ENCODE data around the gene ALAS1.

ALAS1 gene

DNA sequence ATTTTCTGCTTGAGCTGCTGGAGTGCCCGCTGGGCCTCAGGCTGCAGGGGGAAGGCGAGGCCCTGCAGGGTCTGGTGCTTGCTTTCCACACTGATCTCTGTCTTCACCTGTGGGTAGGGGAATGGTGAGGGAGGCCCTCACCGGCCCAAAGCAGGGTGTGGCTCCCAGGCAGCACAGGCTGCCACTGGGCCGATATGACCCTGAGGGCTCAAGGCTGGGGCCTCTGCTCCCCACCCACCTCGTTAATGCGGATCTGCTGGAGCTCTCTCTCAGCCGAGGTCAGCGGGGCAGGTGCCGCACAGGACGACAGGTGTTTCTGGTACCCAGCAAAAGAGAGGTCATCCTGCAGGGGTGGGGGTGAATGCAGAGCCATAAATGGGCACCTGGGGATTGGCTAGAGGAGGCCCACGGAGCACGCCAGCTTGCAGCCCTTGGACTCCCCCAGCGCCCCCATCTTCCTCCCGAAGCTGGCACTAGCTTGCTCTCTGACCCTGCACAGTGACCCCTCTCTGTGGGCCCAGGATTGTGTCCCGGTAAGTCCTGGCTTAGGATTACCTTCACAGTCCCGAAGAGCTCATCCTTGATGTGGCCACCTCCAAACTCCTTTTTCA lies 33.0 kb downstream of the ALAS1 start:
- no peak overlapping the region for H3K27ac ChIP-seq (replicated peaks)
- DNase-seq (ENCODE audit: low read depth in 1 of 2, low spot score in 1 of 2), result no peak
- TF ChIP-seq SPI1 (IDR thresholded peaks at IDR 0.05; ENCODE audit: borderline replicate concordance, low read depth), result no peak
- TF ChIP-seq POLR2AphosphoS5 (IDR thresholded peaks at IDR 0.05; ENCODE audit: low read depth), result no peak
- TF ChIP-seq GABPA (IDR thresholded peaks at IDR 0.05; ENCODE audit: low read depth), result no peak
- TF ChIP-seq, protein P1, sequence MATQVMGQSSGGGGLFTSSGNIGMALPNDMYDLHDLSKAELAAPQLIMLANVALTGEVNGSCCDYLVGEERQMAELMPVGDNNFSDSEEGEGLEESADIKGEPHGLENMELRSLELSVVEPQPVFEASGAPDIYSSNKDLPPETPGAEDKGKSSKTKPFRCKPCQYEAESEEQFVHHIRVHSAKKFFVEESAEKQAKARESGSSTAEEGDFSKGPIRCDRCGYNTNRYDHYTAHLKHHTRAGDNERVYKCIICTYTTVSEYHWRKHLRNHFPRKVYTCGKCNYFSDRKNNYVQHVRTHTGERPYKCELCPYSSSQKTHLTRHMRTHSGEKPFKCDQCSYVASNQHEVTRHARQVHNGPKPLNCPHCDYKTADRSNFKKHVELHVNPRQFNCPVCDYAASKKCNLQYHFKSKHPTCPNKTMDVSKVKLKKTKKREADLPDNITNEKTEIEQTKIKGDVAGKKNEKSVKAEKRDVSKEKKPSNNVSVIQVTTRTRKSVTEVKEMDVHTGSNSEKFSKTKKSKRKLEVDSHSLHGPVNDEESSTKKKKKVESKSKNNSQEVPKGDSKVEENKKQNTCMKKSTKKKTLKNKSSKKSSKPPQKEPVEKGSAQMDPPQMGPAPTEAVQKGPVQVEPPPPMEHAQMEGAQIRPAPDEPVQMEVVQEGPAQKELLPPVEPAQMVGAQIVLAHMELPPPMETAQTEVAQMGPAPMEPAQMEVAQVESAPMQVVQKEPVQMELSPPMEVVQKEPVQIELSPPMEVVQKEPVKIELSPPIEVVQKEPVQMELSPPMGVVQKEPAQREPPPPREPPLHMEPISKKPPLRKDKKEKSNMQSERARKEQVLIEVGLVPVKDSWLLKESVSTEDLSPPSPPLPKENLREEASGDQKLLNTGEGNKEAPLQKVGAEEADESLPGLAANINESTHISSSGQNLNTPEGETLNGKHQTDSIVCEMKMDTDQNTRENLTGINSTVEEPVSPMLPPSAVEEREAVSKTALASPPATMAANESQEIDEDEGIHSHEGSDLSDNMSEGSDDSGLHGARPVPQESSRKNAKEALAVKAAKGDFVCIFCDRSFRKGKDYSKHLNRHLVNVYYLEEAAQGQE (IDR thresholded peaks at IDR 0.05; ENCODE audit: insufficient replicate concordance, low read depth), result no peak
- TF ChIP-seq, protein P2, sequence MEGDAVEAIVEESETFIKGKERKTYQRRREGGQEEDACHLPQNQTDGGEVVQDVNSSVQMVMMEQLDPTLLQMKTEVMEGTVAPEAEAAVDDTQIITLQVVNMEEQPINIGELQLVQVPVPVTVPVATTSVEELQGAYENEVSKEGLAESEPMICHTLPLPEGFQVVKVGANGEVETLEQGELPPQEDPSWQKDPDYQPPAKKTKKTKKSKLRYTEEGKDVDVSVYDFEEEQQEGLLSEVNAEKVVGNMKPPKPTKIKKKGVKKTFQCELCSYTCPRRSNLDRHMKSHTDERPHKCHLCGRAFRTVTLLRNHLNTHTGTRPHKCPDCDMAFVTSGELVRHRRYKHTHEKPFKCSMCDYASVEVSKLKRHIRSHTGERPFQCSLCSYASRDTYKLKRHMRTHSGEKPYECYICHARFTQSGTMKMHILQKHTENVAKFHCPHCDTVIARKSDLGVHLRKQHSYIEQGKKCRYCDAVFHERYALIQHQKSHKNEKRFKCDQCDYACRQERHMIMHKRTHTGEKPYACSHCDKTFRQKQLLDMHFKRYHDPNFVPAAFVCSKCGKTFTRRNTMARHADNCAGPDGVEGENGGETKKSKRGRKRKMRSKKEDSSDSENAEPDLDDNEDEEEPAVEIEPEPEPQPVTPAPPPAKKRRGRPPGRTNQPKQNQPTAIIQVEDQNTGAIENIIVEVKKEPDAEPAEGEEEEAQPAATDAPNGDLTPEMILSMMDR (IDR thresholded peaks at IDR 0.05; ENCODE audit: insufficient read depth, low read length), result no peak
- H3K4me3 ChIP-seq (replicated peaks; ENCODE audit: insufficient read depth, low read length), result no peak overlapping the region
- no peaks in the 10 kb centered on the region for H3K27me3 ChIP-seq (ENCODE audit: insufficient read depth, poor library complexity, severe bottlenecking)

DNA sequence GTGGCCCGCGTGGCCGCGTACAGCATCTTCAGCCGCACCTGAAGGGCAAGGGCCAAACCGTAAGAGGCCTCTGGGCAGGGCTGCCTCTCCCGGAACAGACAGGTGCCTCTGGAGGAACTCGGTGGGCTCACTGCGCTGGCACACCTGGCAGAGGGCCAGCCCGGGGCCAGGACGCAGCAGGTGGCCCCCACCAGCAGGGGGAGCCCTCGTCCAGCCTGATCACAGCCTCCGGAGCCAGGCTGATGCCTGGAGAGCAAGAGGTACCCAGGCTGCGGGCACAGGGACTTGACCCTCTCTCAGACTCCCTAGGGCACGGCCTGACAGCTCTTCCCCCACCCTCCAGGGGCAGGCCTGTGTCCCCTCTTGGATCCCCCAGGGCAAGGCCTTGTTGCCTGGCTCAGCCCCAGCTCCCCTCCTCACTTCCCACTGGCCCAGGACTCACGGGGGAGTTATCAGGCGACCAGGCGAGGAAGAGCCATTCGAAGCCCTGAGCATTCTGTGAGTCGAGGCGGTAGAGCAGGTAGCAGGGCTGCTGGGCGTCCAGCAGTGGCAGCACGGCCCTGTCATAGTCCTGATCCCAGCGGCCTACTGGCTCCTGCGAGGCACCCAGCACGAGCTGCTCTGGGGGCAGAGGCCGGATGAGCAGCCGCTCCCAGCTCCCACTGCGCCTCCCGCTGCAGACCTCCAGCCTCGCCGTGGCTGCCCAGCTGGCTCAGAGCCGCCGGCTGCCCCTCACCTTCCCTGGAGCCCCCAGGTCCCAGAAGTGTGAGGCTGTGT lies 33.7 kb downstream of the ALAS1 start:
- Histone ChIP-seq H3K27me3 (ENCODE audit: insufficient read depth, poor library complexity, severe bottlenecking) (no peaks in the 10 kb centered on the region), H3K4me3 (replicated peaks; ENCODE audit: insufficient read depth, low read length) (no peak overlapping the region), H3K27ac (replicated peaks) (no peak overlapping the region)
- peak in 1 of 2 experiments; percentile 81 for DNase-seq (ENCODE audit: low read depth in 1 of 2, low spot score in 1 of 2)
- TF ChIP-seq POLR2AphosphoS5 (IDR thresholded peaks at IDR 0.05; ENCODE audit: low read depth), result peak; percentile 78
- TF ChIP-seq, protein P2 (IDR thresholded peaks at IDR 0.05; ENCODE audit: insufficient read depth, low read length), result peak; percentile 92
- TF ChIP-seq, protein P1 (IDR thresholded peaks at IDR 0.05; ENCODE audit: insufficient replicate concordance, low read depth), result no peak
- no peak for TF ChIP-seq SPI1 (IDR thresholded peaks at IDR 0.05; ENCODE audit: borderline replicate concordance, low read depth)
- TF ChIP-seq GABPA (IDR thresholded peaks at IDR 0.05; ENCODE audit: low read depth), result no peak

DNA sequence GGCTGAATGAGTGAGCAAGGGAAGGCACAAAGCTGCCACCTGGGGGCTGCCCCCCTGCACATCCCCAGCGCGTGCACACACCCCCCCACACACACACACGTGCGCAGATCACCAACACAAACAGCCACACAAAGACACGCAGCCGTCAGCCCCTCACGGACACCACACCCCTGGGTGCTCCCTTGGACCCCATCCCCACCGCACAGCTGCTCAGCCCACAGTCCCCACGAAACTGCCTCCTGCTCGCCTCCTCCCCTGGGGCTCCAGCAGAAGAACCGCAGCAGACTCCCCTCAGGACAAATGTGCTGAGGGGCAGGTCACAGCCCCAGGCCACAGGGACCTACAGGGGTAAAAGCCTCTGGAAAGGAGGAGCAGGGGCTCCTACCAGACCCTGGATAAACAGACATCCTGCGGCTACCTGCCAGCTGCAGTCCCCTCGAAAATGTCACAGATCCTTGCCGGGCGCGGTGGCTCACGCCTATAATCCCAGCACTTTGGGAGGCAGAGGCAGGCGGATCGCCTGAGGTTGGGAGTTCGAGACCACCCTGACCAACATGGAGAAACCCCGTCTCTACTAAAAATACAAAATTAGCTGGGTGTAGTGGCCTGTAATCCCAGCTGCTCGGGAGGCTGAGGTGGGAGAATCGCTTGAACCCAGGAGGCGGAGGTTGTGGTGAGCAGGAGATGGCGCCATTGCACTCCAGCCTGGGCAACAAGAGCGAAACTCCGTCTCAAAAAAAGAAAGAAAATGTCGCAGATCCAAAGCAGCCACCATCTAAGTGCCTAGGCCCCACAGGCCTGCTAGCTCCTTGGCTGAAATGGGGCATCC lies 34.5 kb downstream of the ALAS1 start:
- TF ChIP-seq, protein P2 (IDR thresholded peaks at IDR 0.05; ENCODE audit: insufficient read depth, low read length), result no peak
- TF ChIP-seq SPI1 (IDR thresholded peaks at IDR 0.05; ENCODE audit: borderline replicate concordance, low read depth) (no peak), POLR2AphosphoS5 (IDR thresholded peaks at IDR 0.05; ENCODE audit: low read depth) (no peak), GABPA (IDR thresholded peaks at IDR 0.05; ENCODE audit: low read depth) (no peak)
- TF ChIP-seq, protein P1 (IDR thresholded peaks at IDR 0.05; ENCODE audit: insufficient replicate concordance, low read depth), result no peak
- DNase-seq (ENCODE audit: low read depth in 1 of 2, low spot score in 1 of 2), result no peak
- Histone ChIP-seq H3K27me3 (ENCODE audit: insufficient read depth, poor library complexity, severe bottlenecking) (no peaks in the 10 kb centered on the region), H3K4me3 (replicated peaks; ENCODE audit: insufficient read depth, low read length) (no peak overlapping the region), H3K27ac (replicated peaks) (no peak overlapping the region)
